Measurements from ENCODE around the gene CREBBP.

Gene CREBBP

DNA sequence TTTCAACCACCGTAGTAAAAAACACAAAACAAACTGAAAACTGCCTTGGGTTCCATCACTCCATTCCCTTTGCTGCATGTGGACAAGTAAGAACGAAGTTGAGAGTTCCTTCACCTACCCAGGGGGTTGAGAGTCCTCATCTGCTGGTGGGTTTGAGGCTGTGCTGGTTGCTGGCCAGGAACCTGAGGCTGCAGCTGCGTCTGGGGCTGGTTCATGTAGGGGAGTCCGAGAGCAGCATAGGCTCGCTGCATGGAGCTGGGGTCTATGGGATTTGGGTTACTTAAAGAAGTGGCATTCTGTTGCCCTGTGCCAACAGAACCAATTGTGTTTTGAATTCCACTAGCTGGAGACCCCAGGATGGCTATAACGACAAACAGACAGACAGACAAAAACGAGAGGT lies 97.9 kb downstream of the CREBBP start:
- Mint-ChIP-seq H3K27ac (no peak overlapping the region), H3K27me3 (no peaks in the 10 kb centered on the region), H3K4me1 (peaks cover 35% of the 10 kb centered on the region), H3K36me3 (peaks cover 9% of the 10 kb centered on the region), H3K4me3 (no peak overlapping the region), H3K9me3 (no peaks in the 10 kb centered on the region)

GRCh38 chr16:3781421-3781820 lies 99.1 kb downstream of the CREBBP start:
- no peaks in the 10 kb centered on the region for H3K27me3 Mint-ChIP-seq
- no peaks in the 10 kb centered on the region for H3K9me3 Mint-ChIP-seq
- H3K27ac Mint-ChIP-seq: peak overlapping the region; percentile 17
- H3K36me3 Mint-ChIP-seq: peaks cover 13% of the 10 kb centered on the region
- H3K4me1 Mint-ChIP-seq: peaks cover 35% of the 10 kb centered on the region
- H3K4me3 Mint-ChIP-seq: no peak overlapping the region

- Mint-ChIP-seq H3K27ac (no peak overlapping the region), H3K36me3 (peaks cover 13% of the 10 kb centered on the region), H3K4me3 (no peak overlapping the region), H3K9me3 (no peaks in the 10 kb centered on the region), H3K4me1 (peaks cover 33% of the 10 kb centered on the region), H3K27me3 (no peaks in the 10 kb centered on the region)
Measured at GRCh38 chr16:3780570-3780969, 99.9 kb downstream of the CREBBP start.

GRCh38 chr16:3776316-3776715 lies 104.2 kb downstream of the CREBBP start:
- no peak overlapping the region for H3K4me3 Mint-ChIP-seq
- peaks cover 14% of the 10 kb centered on the region for H3K36me3 Mint-ChIP-seq
- no peak overlapping the region for H3K27ac Mint-ChIP-seq
- H3K27me3 Mint-ChIP-seq: no peaks in the 10 kb centered on the region
- H3K9me3 Mint-ChIP-seq: no peaks in the 10 kb centered on the region
- peaks cover 5% of the 10 kb centered on the region for H3K4me1 Mint-ChIP-seq

- no peak overlapping the region for H3K4me3 Mint-ChIP-seq
- no peaks in the 10 kb centered on the region for H3K27me3 Mint-ChIP-seq
- peaks cover 15% of the 10 kb centered on the region for H3K36me3 Mint-ChIP-seq
- no peaks in the 10 kb centered on the region for H3K9me3 Mint-ChIP-seq
- no peaks in the 10 kb centered on the region for H3K4me1 Mint-ChIP-seq
- no peak overlapping the region for H3K27ac Mint-ChIP-seq
Measured at GRCh38 chr16:3774819-3775218, 105.7 kb downstream of the CREBBP start.

DNA sequence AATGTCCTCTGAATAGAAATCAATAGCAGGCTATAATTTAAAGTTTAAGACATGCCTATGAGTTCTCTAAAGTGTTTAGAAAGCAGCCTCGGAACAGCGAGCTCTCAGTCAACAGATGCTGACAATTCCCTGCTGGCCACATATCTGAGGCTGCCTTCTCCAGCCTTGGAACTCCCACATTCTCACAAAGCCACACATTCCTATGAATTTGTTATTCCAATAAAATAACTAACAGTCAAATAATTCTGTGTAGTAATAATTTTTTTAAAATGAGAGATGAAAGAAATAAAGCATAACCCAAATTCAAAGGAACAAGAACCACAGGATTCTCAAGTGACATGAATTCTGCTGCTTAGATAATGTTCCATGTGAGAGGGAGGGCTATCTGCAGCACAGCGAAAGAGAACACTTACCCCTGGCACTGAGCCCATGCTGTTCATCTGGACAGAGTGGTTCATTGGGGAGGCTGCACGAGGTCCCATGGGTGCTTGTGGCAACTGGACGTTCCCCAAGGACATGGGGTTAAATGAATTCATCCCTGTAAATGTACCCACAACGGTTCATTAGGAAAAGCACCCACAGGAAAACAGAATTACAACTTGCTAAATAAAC lies 106.3 kb downstream of the CREBBP start:
- Mint-ChIP-seq H3K36me3 (peaks cover 15% of the 10 kb centered on the region), H3K4me1 (no peaks in the 10 kb centered on the region), H3K27me3 (no peaks in the 10 kb centered on the region), H3K27ac (no peak overlapping the region), H3K9me3 (no peaks in the 10 kb centered on the region), H3K4me3 (no peak overlapping the region)

- Mint-ChIP-seq H3K27me3 (no peaks in the 10 kb centered on the region), H3K4me1 (no peaks in the 10 kb centered on the region), H3K9me3 (no peaks in the 10 kb centered on the region), H3K4me3 (no peak overlapping the region), H3K36me3 (peaks cover 15% of the 10 kb centered on the region), H3K27ac (no peak overlapping the region)
Measured at GRCh38 chr16:3773663-3774062, 106.8 kb downstream of the CREBBP start.

GRCh38 chr16:3771513-3771912 lies 109.0 kb downstream of the CREBBP start:
- H3K36me3 Mint-ChIP-seq: peaks cover 16% of the 10 kb centered on the region
- no peak overlapping the region for H3K4me3 Mint-ChIP-seq
- no peak overlapping the region for H3K27ac Mint-ChIP-seq
- no peaks in the 10 kb centered on the region for H3K9me3 Mint-ChIP-seq
- H3K27me3 Mint-ChIP-seq: no peaks in the 10 kb centered on the region
- H3K4me1 Mint-ChIP-seq: no peaks in the 10 kb centered on the region

GRCh38 chr16:3770530-3770929 lies 110.0 kb downstream of the CREBBP start:
- H3K4me3 Mint-ChIP-seq: no peak overlapping the region
- H3K27ac Mint-ChIP-seq: peak overlapping the region; percentile 76
- peaks cover 17% of the 10 kb centered on the region for H3K36me3 Mint-ChIP-seq
- H3K4me1 Mint-ChIP-seq: no peaks in the 10 kb centered on the region
- H3K9me3 Mint-ChIP-seq: no peaks in the 10 kb centered on the region
- H3K27me3 Mint-ChIP-seq: no peaks in the 10 kb centered on the region

- no peak overlapping the region for H3K27ac Mint-ChIP-seq
- H3K4me1 Mint-ChIP-seq: no peaks in the 10 kb centered on the region
- H3K36me3 Mint-ChIP-seq: peaks cover 17% of the 10 kb centered on the region
- no peak overlapping the region for H3K4me3 Mint-ChIP-seq
- no peaks in the 10 kb centered on the region for H3K27me3 Mint-ChIP-seq
- H3K9me3 Mint-ChIP-seq: no peaks in the 10 kb centered on the region
Measured at GRCh38 chr16:3769942-3770341, 110.6 kb downstream of the CREBBP start.

DNA sequence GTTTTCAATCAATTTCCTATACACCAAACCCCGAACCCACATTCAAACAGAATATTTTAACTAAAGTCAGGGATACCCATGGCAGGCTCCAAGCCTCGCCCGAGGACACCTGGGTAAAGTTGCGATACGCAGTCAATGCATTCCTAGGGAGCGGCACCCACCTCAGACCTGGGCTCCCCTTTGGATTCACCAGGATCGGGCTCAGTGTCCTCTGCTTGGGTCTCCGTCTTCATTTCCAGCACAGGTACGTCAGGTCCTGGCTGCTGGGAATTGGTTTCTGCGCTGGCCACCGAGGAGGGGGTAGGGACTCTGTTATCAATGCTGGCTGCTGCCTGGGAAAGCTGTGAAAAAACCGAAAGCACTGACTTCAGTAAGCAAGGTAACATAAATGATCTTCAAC lies 111.5 kb downstream of the CREBBP start:
- Mint-ChIP-seq H3K27me3 (no peaks in the 10 kb centered on the region), H3K27ac (no peak overlapping the region), H3K36me3 (peaks cover 14% of the 10 kb centered on the region), H3K4me1 (no peaks in the 10 kb centered on the region), H3K4me3 (no peak overlapping the region), H3K9me3 (no peaks in the 10 kb centered on the region)

DNA sequence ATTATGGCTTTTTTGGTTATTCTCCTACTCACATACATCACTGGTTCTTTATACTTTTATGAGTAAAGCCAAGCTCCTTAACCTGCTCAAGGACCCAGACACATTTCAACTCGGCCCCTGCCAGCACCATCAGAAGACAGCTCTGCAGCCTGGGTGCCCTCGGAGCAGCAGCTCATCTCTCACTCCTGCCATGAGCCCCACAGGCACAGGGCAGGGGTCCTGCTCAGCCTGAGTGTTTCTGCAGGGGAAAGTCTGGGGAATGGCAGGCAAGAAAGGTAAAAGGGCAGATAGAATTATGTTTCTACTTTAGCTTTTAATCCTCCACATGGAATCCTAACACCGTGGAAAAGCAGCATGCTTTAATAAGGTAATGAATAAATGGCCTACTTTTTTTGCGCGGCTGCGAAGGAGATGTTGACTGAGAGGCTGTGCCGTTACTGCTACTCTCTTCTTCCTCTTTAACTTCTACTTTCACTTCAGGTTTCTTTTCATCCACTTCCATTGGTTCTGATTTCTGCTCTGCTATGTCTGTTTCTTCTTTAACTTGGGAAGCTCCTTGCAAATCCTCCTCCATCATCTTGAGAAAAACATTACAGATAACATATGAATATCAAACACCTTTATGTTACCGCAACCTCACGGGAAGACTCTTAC lies 113.1 kb downstream of the CREBBP start:
- peak overlapping the region; percentile 79 for H3K27ac Mint-ChIP-seq
- no peak overlapping the region for H3K4me3 Mint-ChIP-seq
- H3K9me3 Mint-ChIP-seq: no peaks in the 10 kb centered on the region
- H3K36me3 Mint-ChIP-seq: peaks cover 11% of the 10 kb centered on the region
- no peaks in the 10 kb centered on the region for H3K27me3 Mint-ChIP-seq
- H3K4me1 Mint-ChIP-seq: no peaks in the 10 kb centered on the region

GRCh38 chr16:3766177-3766576 lies 114.3 kb downstream of the CREBBP start:
- Mint-ChIP-seq H3K4me1 (no peaks in the 10 kb centered on the region), H3K27ac (no peak overlapping the region), H3K9me3 (no peaks in the 10 kb centered on the region), H3K4me3 (no peak overlapping the region), H3K36me3 (peaks cover 11% of the 10 kb centered on the region), H3K27me3 (no peaks in the 10 kb centered on the region)

GRCh38 chr16:3764409-3764808 lies 116.1 kb downstream of the CREBBP start:
- Mint-ChIP-seq H3K36me3 (peaks cover 7% of the 10 kb centered on the region), H3K27me3 (no peaks in the 10 kb centered on the region), H3K4me1 (no peaks in the 10 kb centered on the region), H3K27ac (no peak overlapping the region), H3K4me3 (no peak overlapping the region), H3K9me3 (no peaks in the 10 kb centered on the region)

DNA sequence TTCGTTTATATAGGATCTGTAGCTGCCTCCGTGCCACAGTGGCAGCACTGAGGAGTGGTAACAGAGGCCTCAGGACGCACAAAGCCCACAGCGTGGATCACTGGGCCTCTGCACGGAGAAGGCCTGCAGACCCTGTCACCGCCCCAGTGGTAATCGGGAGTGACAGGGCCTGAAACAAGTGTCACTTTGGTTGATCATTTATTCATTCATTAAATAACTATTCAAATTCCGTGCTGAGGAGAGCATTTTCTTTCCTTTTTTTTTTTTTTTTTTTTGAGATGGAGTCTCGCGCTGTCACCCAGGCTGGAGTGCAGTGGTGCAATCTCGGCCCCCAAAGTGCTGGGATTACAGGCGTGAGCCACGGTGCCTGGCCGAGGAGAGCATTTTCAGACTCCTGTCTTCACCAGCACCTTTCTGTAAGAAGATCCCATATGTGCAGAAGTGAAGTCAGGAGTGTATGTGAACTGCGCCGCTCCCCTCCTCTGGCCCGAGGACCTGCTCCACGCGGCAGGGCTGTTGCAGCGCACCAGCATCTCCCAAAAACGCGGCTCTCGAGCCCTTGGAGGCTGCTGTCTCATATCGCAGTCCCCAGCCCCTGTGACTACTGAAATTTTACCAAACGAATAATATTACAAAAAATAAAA lies 118.3 kb downstream of the CREBBP start:
- H3K9me3 Mint-ChIP-seq: no peaks in the 10 kb centered on the region

GRCh38 chr16:3761375-3762106 lies 119.0 kb downstream of the CREBBP start:
- Mint-ChIP-seq H3K36me3 (peaks cover 1% of the 10 kb centered on the region), H3K4me3 (no peak overlapping the region), H3K27me3 (no peaks in the 10 kb centered on the region), H3K4me1 (no peaks in the 10 kb centered on the region), H3K9me3 (no peaks in the 10 kb centered on the region), H3K27ac (no peak overlapping the region)

More for the DNA sequence above, 118.3 kb downstream of the CREBBP start:
- Mint-ChIP-seq H3K27ac (no peak overlapping the region), H3K4me1 (no peaks in the 10 kb centered on the region), H3K27me3 (no peaks in the 10 kb centered on the region), H3K36me3 (peaks cover 5% of the 10 kb centered on the region), H3K4me3 (no peak overlapping the region)

All from activated naive CD4-positive, alpha-beta T cell treated with anti-CD3 and anti-CD28 coated beads, Interleukin-2, amount 50 U/mL, for 24 hours (primary cell).